IPS-NIHi7 (cell line): ENCODE results near the gene SORCS1.

Experiments used
- DNase-seq: peaks from one replicate; pipeline ENCODE4 v3.0.0; 2012; ENCODE audit warnings: mixed read lengths; ENCODE audit errors: extremely low spot score

SORCS1 gene

GRCh38 chr10:106540645-106541044 is 623.9 kb downstream of the SORCS1 start:
- DNase-seq = no peak

- no peak for DNase-seq
Observed at GRCh38 chr10:106537866-106538265, 626.6 kb downstream of the SORCS1 start.

- DNase-seq = no peak
Observed at GRCh38 chr10:106535304-106535953, 629.1 kb downstream of the SORCS1 start.

- no peak for DNase-seq
Observed at GRCh38 chr10:106534441-106534840, 630.1 kb downstream of the SORCS1 start.

GRCh38 chr10:106528702-106529101 is 635.8 kb downstream of the SORCS1 start:
- DNase-seq = no peak

- no peak for DNase-seq
Observed at GRCh38 chr10:106525835-106526234, 638.7 kb downstream of the SORCS1 start.
